Karpas-422 (cell line): ENCODE measurements around the gene MSX1. TPM values are rescaled to one million over a fixed set of nuclear protein-coding genes. Genes with fewer than 3 reads are reported as not detected.

Experiments used
- DNase-seq: peaks from one replicate; pipeline ENCODE4 v3.0.0-alpha.2; 2015
- H2AFZ ChIP-seq: fragments of 200-600 bp; sonication (generic); 2 replicates; pipeline ENCODE4 v1.6.1; 2014; ENCODE audit warnings: antibody characterized with exemption, low read length, mixed read lengths
- H3K27ac ChIP-seq: fragments of 200-600 bp; sonication (generic); 2 replicates; pipeline ENCODE4 v1.5.1; 2014; ENCODE audit warnings: mild to moderate bottlenecking, low read length, moderate library complexity
- H3K27me3 ChIP-seq: fragments of 200-600 bp; sonication (generic); 2 replicates; pipeline ENCODE4 v1.6.1; 2014; ENCODE audit warnings: low read length, mixed read lengths
- H3K36me3 ChIP-seq: fragments of 200-600 bp; sonication (generic); 2 replicates; pipeline ENCODE4 v1.6.1; 2014; ENCODE audit warnings: low read length, mixed read lengths; ENCODE audit not compliant: insufficient read depth
- H3K4me1 ChIP-seq: fragments of 200-600 bp; sonication (generic); 2 replicates; pipeline ENCODE4 v1.6.1; 2014; ENCODE audit warnings: mild to moderate bottlenecking, low read length, mixed read lengths
- H3K4me2 ChIP-seq: fragments of 200-600 bp; sonication (generic); 2 replicates; pipeline ENCODE4 v1.6.1; 2014; ENCODE audit warnings: low read length, low read depth, mild to moderate bottlenecking; ENCODE audit not compliant: poor library complexity, severe bottlenecking
- H3K4me3 ChIP-seq: fragments of 200-600 bp; sonication (generic); 2 replicates; pipeline ENCODE4 v1.5.1; 2014; ENCODE audit warnings: mild to moderate bottlenecking, antibody characterized with exemption, low read length, mixed read lengths
- H3K79me2 ChIP-seq: fragments of 200-600 bp; sonication (generic); 2 replicates; pipeline ENCODE4 v1.6.1; 2014; ENCODE audit warnings: mild to moderate bottlenecking, low read length, mixed read lengths
- H3K9ac ChIP-seq: fragments of 200-600 bp; sonication (generic); 2 replicates; pipeline ENCODE4 v1.6.0; 2014; ENCODE audit warnings: low read length
- H3K9me2 ChIP-seq: fragments of 200-600 bp; sonication (generic), shearing (Covaris generic); replicated peaks from 2 replicates; pipeline ENCODE4 v1.6.0; 2014; ENCODE audit warnings: mild to moderate bottlenecking, low read length, moderate library complexity; ENCODE audit not compliant: insufficient read depth
- H3K9me3 ChIP-seq: fragments of 300-700, 200-600 bp; sonication (generic); 2 replicates; pipeline ENCODE4 v1.6.1; 2014; ENCODE audit warnings: low read length, mixed read lengths
- H4K20me1 ChIP-seq: fragments of 200-600 bp; sonication (generic); 2 replicates; pipeline ENCODE4 v1.6.1; 2014; ENCODE audit warnings: mild to moderate bottlenecking, antibody characterized with exemption, low read length, low read depth; ENCODE audit not compliant: insufficient read depth
- total RNA-seq: library from RNA; depleted of rRNA; stranded (reverse); fragments of >200 nt; shearing (Covaris generic); gene quantifications from 2 replicates; pipeline ENCODE4 v1.2.3, GENCODE V29; 2014; ENCODE audit warnings: low replicate concordance

MSX1 gene
- total RNA-seq, 1 experiment from 2014 or later: 4.5 TPM

- no peak overlapping the region for H2AFZ ChIP-seq
- no peaks in the 10 kb centered on the region for H3K9me3 ChIP-seq
- H3K79me2 ChIP-seq: no peaks in the 10 kb centered on the region
- DNase-seq: no peak
- no peak overlapping the region for H3K27ac ChIP-seq
- peaks cover 3% of the 10 kb centered on the region; the same call in 1 of the 2 replicates for H4K20me1 ChIP-seq
- no peaks in the 10 kb centered on the region for H3K36me3 ChIP-seq
- H3K4me1 ChIP-seq: no peaks in the 10 kb centered on the region
- no peaks in the 10 kb centered on the region for H3K9me2 ChIP-seq
- no peak overlapping the region for H3K9ac ChIP-seq
- no peak overlapping the region for H3K4me2 ChIP-seq
- H3K27me3 ChIP-seq: no peaks in the 10 kb centered on the region
- no peak overlapping the region for H3K4me3 ChIP-seq
Measured at GRCh38 chr4:4874254-4874653, 14.8 kb downstream of the MSX1 start.

DNA sequence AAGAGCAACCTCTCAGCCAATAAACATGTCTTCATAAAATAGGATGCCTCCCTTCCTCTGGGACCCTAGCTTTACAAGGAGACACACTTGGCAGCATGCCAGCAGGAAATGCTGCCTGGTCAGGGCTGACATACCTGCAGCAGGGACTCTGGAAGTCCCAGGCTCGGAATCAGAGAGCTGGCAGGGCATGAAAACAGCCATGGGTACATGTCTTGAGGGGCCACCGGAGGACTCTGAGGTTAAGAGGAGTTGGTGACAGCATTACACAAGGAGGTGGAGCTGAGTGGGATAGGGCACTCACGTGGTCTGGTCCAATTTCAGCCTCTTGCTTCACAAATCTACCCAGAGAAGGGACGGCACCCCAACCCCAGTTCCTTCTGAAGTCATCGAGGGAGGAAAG lies 15.7 kb downstream of the MSX1 start:
- H3K79me2 ChIP-seq: no peaks in the 10 kb centered on the region
- H3K36me3 ChIP-seq: no peaks in the 10 kb centered on the region
- no peak overlapping the region for H2AFZ ChIP-seq
- no peak for DNase-seq
- H3K4me2 ChIP-seq: no peak overlapping the region
- H3K27ac ChIP-seq: no peak overlapping the region
- H3K9ac ChIP-seq: no peak overlapping the region
- H3K4me1 ChIP-seq: no peaks in the 10 kb centered on the region
- H3K9me3 ChIP-seq: no peaks in the 10 kb centered on the region
- no peak overlapping the region for H3K4me3 ChIP-seq
- peaks cover 3% of the 10 kb centered on the region; the same call in 1 of the 2 replicates for H4K20me1 ChIP-seq
- H3K9me2 ChIP-seq: no peaks in the 10 kb centered on the region
- no peaks in the 10 kb centered on the region for H3K27me3 ChIP-seq

- no peaks in the 10 kb centered on the region for H3K27me3 ChIP-seq
- H3K4me2 ChIP-seq: no peak overlapping the region
- H3K9me3 ChIP-seq: no peaks in the 10 kb centered on the region
- H3K9me2 ChIP-seq: no peaks in the 10 kb centered on the region
- H3K4me3 ChIP-seq: no peak overlapping the region
- no peaks in the 10 kb centered on the region for H3K36me3 ChIP-seq
- no peak overlapping the region for H2AFZ ChIP-seq
- no peaks in the 10 kb centered on the region for H3K4me1 ChIP-seq
- H4K20me1 ChIP-seq: peaks cover 3% of the 10 kb centered on the region; the same call in 1 of the 2 replicates
- no peak for DNase-seq
- H3K9ac ChIP-seq: no peak overlapping the region
- no peaks in the 10 kb centered on the region for H3K79me2 ChIP-seq
- H3K27ac ChIP-seq: no peak overlapping the region
Measured at GRCh38 chr4:4875611-4876010, 16.1 kb downstream of the MSX1 start.

DNA sequence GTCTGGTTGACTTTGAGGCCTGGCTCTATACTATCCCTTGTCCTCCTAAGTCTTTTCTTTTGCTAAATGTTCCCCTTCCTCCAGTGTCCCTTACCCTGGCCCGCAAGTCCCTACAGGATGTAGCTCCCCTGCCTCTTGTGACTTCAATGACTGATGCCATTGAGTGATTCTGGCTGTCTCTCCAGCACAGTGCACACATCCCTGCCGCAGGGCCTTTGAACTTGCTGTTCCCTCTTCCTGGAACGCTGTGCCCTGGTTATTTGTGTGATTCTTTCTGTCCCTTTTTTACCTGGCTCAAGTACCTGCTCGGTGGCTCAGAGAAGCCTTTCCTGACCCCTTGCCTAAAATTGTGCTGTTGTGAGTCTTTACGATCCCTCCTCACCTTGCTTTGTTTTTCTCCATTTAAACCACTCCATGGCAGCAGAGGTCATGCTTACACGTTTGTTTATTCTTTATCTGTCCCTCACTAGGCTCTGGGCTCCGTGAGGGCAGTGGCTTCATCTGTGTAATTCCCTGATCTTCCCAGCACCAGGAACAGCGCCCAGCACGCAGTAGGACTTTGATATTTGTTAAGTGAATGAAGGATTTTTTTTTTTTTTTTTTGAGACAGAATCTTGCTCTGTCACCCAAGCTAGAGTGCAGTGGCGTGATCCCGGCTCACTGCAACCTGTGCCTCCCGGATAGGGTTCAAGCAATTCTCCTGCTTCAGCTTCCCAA lies 17.6 kb downstream of the MSX1 start:
- Histone ChIP-seq H3K9ac (no peak overlapping the region), H2AFZ (no peak overlapping the region), H3K4me2 (no peak overlapping the region), H3K4me1 (no peaks in the 10 kb centered on the region), H3K9me3 (no peaks in the 10 kb centered on the region), H3K79me2 (no peaks in the 10 kb centered on the region), H3K9me2 (no peaks in the 10 kb centered on the region), H3K36me3 (no peaks in the 10 kb centered on the region), H4K20me1 (peaks cover 6% of the 10 kb centered on the region; the same call in 1 of the 2 replicates), H3K27ac (no peak overlapping the region), H3K4me3 (no peak overlapping the region), H3K27me3 (no peaks in the 10 kb centered on the region)
- no peak for DNase-seq

GRCh38 chr4:4880492-4880891 lies 21.0 kb downstream of the MSX1 start:
- no peak overlapping the region for H2AFZ ChIP-seq
- H3K9me2 ChIP-seq: no peaks in the 10 kb centered on the region
- H3K27ac ChIP-seq: no peak overlapping the region
- no peaks in the 10 kb centered on the region for H3K9me3 ChIP-seq
- no peak overlapping the region for H3K4me2 ChIP-seq
- H4K20me1 ChIP-seq: 0 out of 2 replicates have a peak, but pooled peaks cover 3% of the 10 kb centered on the region
- no peaks in the 10 kb centered on the region for H3K36me3 ChIP-seq
- no peaks in the 10 kb centered on the region for H3K27me3 ChIP-seq
- DNase-seq: peak; percentile 55
- H3K79me2 ChIP-seq: no peaks in the 10 kb centered on the region
- H3K4me1 ChIP-seq: no peaks in the 10 kb centered on the region
- H3K9ac ChIP-seq: no peak overlapping the region
- no peak overlapping the region for H3K4me3 ChIP-seq

GRCh38 chr4:4881432-4881831 lies 22.0 kb downstream of the MSX1 start:
- Histone ChIP-seq H3K9me3 (no peaks in the 10 kb centered on the region), H3K27me3 (no peaks in the 10 kb centered on the region), H4K20me1 (0 out of 2 replicates have a peak, but pooled peaks cover 3% of the 10 kb centered on the region), H3K9ac (no peak overlapping the region), H2AFZ (no peak overlapping the region), H3K4me3 (no peak overlapping the region), H3K9me2 (no peaks in the 10 kb centered on the region), H3K36me3 (no peaks in the 10 kb centered on the region), H3K4me2 (no peak overlapping the region), H3K4me1 (no peaks in the 10 kb centered on the region), H3K27ac (no peak overlapping the region), H3K79me2 (no peaks in the 10 kb centered on the region)
- no peak for DNase-seq

GRCh38 chr4:4884611-4885010 lies 25.1 kb downstream of the MSX1 start:
- Histone ChIP-seq H3K36me3 (no peaks in the 10 kb centered on the region), H3K27me3 (no peaks in the 10 kb centered on the region), H3K4me3 (no peak overlapping the region), H3K79me2 (no peaks in the 10 kb centered on the region), H4K20me1 (0 out of 2 replicates have a peak, but pooled peaks cover 3% of the 10 kb centered on the region), H3K27ac (no peak overlapping the region), H2AFZ (no peak overlapping the region), H3K9me2 (no peaks in the 10 kb centered on the region), H3K4me1 (no peaks in the 10 kb centered on the region), H3K9ac (no peak overlapping the region), H3K4me2 (no peak overlapping the region), H3K9me3 (no peaks in the 10 kb centered on the region)
- no peak for DNase-seq

GRCh38 chr4:4887426-4887825 lies 28.0 kb downstream of the MSX1 start:
- Histone ChIP-seq H3K9me2 (no peaks in the 10 kb centered on the region), H3K79me2 (no peaks in the 10 kb centered on the region), H3K9ac (no peak overlapping the region), H3K4me1 (no peaks in the 10 kb centered on the region), H3K27ac (no peak overlapping the region), H3K27me3 (no peaks in the 10 kb centered on the region), H3K36me3 (no peaks in the 10 kb centered on the region), H3K4me2 (no peak overlapping the region), H3K4me3 (no peak overlapping the region), H4K20me1 (no peaks in the 10 kb centered on the region), H2AFZ (no peak overlapping the region), H3K9me3 (no peaks in the 10 kb centered on the region)
- no peak for DNase-seq
